HTERT RPE-1 (cell line): ENCODE data around the gene SMG6.

Source experiments
- in situ Hi-C: fragments of 300-500 bp; cut with MboI; formaldehyde crosslinking; loops from 4 replicates; pipeline ENCODE4 v1.14.3; 2020; ENCODE audit warnings: low sequenced_read_pairs

The SMG6 gene

GRCh38 chr17:2111691-2112090, 191.9 kb downstream of the SMG6 start:
- in situ Hi-C loops, result no loop called here

DNA sequence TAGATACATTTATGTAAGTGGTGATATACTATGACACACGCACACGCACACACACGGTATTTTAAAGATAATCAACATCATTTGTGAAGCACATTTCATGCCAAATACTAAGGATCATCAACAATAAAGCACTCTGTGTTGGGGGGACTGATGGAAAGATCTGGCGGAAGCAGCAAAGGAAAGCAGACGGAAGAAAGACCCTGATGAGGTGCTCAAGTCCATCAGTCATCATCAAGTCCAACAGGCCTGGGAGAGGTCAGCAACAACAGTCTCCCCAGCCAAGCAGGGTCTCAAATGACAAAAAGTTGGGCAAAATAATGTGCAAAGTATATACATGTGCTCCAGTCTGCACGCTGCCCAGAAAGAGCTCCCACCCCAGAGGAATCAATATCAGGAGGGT, 193.1 kb downstream of the SMG6 start:
- in situ Hi-C loops, result no loop called here

DNA sequence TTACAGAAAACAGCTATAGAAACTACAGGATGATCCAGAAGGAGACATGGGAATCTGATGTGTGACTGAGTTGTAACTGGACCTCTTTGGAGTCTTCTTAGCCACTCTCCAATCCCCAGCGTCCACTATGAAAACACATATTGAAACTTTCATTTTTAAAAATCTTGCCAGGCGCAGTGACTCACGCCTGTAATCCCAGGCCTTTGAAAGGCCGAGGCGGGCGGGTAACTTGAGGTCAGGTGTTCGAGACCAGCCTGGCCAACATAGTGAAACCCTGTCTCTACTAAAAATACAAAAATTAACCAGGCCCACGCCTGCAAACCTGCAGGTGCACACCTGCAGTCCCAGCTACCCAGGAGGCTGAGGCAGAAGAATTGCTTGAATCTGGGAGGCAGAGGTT, 195.4 kb downstream of the SMG6 start:
- in situ Hi-C loops, result no loop called here

GRCh38 chr17:2107506-2107905, 196.1 kb downstream of the SMG6 start:
- in situ Hi-C loops, result no loop called here

- in situ Hi-C loops, result no loop called here
These were observed 196.5 kb downstream of the SMG6 start for GRCh38 chr17:2107050-2107449.

GRCh38 chr17:2106308-2106955, 197.2 kb downstream of the SMG6 start:
- in situ Hi-C loops, result no loop called here

DNA sequence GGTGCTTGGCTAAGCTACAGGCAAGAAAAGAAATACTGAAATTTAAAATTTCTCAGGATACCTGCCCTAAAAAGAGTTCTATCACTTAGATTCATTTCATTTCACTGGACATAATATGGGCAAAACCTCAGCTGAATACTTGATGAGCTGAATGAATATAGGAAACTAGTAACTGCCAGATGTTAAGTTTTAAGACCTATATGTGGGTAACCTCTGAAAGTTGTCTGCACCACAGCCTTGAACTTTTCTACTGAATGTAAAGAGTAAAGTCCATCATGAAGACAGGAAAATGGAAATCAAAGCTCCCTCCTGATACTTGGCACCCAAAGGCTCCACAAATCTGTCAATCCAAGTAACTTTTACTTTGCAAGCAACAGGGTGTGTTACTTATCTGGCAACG, 197.9 kb downstream of the SMG6 start:
- in situ Hi-C loops, result no loop called here

DNA sequence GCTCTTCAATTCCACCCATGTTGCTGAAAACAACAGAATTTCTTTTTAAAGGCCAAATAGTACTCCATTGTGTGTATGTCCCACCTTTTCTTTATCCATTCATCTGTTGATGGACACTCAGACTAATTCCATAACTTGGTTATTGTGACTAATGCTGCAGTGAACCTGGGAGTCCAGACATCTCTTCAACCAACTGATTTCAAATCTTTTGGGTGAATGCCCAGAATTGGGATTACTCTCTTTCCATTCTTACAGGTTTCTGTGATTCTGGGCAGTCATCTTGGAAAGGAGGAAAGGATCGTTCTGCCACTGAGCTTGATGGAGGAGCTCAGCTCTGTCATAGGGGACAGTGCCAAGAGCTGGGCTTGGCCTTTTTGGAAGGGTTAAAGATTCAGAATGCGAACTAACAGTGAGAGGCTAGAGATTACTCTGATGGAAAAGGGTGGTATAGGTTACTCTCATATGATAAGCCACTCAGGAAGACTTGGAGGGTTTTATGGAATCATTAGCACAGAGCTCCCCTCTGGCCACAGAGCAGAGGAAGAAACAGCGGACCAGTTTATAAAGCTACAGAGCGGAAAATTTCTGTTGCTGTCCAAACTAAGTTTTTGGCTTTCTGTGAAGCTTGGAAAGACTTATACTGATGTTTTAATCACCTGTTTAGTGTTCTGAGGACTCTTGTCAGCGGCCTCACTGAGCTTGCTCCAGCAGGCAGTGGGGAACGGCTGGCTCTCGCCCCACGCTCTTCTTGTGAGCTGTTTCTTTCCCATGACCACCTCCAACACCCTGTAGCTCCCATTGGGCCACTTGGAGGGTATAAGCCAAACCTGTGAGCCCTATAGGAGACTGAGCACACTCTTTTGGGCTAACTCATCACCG, 200.4 kb downstream of the SMG6 start:
- in situ Hi-C loops, result no loop called here

- in situ Hi-C loops, result no loop called here
These were observed 201.9 kb downstream of the SMG6 start for GRCh38 chr17:2101448-2102257.

GRCh38 chr17:2095536-2095910, 208.1 kb downstream of the SMG6 start:
- in situ Hi-C loops, result no loop called here

DNA sequence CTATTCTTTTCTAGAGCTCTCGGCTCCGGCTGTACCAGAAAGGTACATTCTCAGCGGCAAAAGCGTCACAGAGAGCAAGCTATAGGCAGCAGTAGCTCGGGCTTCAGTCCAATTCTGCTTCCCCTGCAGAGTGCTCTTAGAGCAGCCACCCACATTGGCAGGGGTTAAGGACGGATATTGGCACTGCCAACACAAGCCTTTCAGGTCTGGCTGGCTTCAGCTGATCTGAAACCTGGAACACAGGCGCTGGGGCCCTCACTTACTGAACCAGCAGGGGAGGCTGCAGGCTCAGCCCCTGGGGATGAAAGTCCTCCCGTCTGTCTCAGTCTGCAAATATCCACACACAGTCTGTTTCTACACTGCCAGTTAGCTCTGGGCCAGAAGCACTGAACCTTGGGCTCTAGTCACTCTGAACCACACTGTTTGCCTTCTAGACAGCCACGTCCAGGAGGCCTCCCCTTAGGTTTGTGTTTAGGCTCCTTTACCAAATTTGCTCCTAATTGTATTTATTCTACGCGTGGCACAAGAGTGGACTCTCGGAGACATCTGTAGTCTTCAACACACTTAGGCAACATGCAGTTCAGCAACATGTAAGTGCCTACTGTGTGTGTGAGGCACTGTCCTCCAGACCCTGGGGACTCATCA, 208.6 kb downstream of the SMG6 start:
- in situ Hi-C loops, result no loop called here

GRCh38 chr17:2093349-2093748, 210.2 kb downstream of the SMG6 start:
- in situ Hi-C loops, result no loop called here

GRCh38 chr17:2092253-2092652, 211.3 kb downstream of the SMG6 start:
- in situ Hi-C loops, result no loop called here

GRCh38 chr17:2090804-2091534, 212.6 kb downstream of the SMG6 start:
- in situ Hi-C loops, result no loop called here

GRCh38 chr17:2090210-2090641, 213.4 kb downstream of the SMG6 start:
- in situ Hi-C loops, result no loop called here

DNA sequence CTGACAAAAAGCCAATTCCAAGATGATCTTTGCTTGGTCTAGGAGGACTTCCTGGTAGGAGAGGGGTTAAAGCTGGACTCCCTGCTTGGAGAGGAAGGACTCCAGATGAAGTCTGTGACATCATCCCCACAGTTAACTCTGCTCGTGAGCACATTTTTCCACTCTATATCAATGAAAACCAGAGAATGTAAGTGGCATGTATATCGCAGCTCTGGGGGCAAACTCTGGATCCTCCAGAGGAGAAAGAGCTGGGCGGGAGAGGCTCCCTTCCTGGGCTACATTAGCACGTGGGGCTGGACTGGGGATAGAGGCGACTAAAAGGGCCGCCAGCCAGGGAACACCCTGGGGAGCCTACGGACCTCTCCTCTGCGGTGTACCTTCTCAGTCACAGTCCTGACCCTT, 214.6 kb downstream of the SMG6 start:
- in situ Hi-C loops, result no loop called here

DNA sequence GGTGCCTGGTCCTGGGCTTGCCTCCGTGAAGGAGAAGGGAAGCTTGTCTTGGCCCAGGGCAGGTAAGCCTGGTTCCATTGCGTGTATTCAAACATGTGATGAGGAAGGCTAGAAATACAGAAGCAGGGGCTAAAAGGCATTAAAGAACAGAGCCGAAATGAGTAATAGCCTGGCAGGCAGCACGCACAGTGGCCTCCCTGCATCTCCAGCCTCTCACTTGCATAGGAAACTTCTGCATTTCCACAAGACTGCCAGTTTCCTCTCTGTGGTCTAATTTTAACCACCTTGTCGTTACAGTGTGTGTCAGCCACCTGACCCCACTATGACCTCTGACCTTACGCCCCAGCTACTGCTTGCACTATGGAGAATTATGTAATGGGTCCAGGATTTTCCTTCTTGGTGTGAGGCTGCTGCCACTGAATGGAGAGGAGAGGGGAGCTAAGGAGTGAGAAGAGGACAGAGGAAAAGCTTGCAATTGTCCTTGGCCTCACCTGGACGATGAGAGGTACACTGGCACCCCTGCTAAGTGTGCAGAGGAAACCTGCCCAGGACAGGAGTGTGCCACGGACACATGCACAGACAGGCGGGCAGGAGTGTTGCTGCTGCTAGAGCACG, 215.9 kb downstream of the SMG6 start:
- in situ Hi-C loops, result no loop called here

DNA sequence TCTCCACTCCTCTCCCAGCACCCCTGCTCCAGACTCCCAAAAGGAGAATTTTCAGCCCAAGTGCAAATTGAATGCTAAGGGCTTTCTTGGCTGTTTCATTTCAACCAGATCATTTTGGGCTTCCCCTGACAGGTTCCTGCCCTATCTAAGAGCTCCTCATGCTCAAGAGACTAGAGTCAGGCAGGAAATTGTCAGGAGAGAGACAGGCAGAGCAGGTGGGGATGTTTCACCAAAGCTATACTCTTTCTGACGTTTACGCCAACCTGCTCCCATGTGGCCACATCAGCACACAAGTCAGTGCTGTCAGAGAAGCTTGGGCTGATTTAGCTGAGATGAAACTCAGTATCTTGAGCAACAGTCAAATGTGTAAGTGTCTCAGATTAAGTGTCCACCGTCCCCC, 217.3 kb downstream of the SMG6 start:
- in situ Hi-C loops, result no loop called here

DNA sequence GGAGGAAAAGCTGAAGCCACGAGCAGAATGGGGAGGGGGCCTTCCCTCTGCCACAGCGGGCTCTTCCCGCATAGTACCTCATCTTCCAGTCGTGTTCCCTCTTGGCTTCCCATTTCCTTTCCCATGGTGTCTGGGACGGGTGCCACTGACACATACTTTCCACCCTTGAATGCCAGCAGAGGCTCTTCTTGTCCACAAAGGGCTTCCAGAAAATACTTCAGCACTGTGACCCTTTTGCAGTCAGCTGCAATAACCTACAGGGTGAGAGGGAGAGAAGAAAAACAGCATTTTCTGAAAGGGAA, 218.0 kb downstream of the SMG6 start:
- in situ Hi-C loops, result no loop called here
